Neuronal stem cell (in vitro differentiated cells): ENCODE data around the gene FOXP4.

Experiments
- DNase-seq: peaks from one replicate; pipeline ENCODE4 v3.0.0-alpha.2; 2013; ENCODE audit warnings: low spot score
- H2AFZ ChIP-seq: one replicate; pipeline ENCODE4 v1.6.1; 2013; ENCODE audit warnings: mild to moderate bottlenecking, low read length, inconsistent platforms
- H2AK5ac ChIP-seq: 2 replicates; pipeline ENCODE4 v1.6.1; 2013; ENCODE audit warnings: low read depth, mild to moderate bottlenecking, inconsistent platforms, low read length, moderate library complexity, mixed read lengths
- H2BK120ac ChIP-seq: 2 replicates; pipeline ENCODE4 v1.6.1; 2013; ENCODE audit warnings: low read depth, mild to moderate bottlenecking, inconsistent platforms, low read length, moderate library complexity, mixed read lengths
- H2BK12ac ChIP-seq: one replicate; pipeline ENCODE4 v1.6.1; 2013; ENCODE audit warnings: low read length, inconsistent platforms
- H2BK15ac ChIP-seq: 2 replicates; pipeline ENCODE4 v1.6.1; 2013; ENCODE audit warnings: mild to moderate bottlenecking, low read length, inconsistent platforms, mixed read lengths
- H2BK5ac ChIP-seq: one replicate; pipeline ENCODE4 v1.6.1; 2013; ENCODE audit warnings: inconsistent platforms, mild to moderate bottlenecking, low read length, moderate library complexity
- H3K14ac ChIP-seq: one replicate; pipeline ENCODE4 v1.6.1; 2013; ENCODE audit warnings: low read length, inconsistent platforms
- H3K18ac ChIP-seq: 2 replicates; pipeline ENCODE4 v1.6.1; 2013; ENCODE audit warnings: low read length, inconsistent platforms
- H3K23ac ChIP-seq: 2 replicates; pipeline ENCODE4 v1.6.1; 2013; ENCODE audit warnings: low read depth, mild to moderate bottlenecking, mixed read lengths, low read length, inconsistent platforms; ENCODE audit not compliant: poor library complexity
- H3K27ac ChIP-seq: replicated peaks from 3 replicates; pipeline ENCODE4 v1.5.1; 2013; ENCODE audit warnings: low read length, inconsistent platforms
- H3K27me3 ChIP-seq, 3 experiments: 2 replicates each; pipeline ENCODE4 v1.6.1; 2013; ENCODE audit warnings: low read length in 3 of 3, mild to moderate bottlenecking in 2 of 3, inconsistent platforms in 1 of 3, low read depth in 1 of 3, mixed read lengths in 1 of 3, moderate library complexity in 1 of 3; ENCODE audit not compliant: control insufficient read depth in 3 of 3, insufficient read depth in 3 of 3
- H3K36me3 ChIP-seq, 2 donors: replicated peaks in 1 of 2; 2 replicates each; pipeline ENCODE4 v1.6.1; 2013; ENCODE audit warnings: low read length in 2 of 2; ENCODE audit not compliant: control insufficient read depth in 2 of 2, insufficient read depth in 2 of 2
- H3K4ac ChIP-seq: 2 replicates; pipeline ENCODE4 v1.6.1; 2013; ENCODE audit warnings: inconsistent platforms, mild to moderate bottlenecking, low read length, moderate library complexity
- H3K4me1 ChIP-seq, 2 donors: 1 replicate in 1 of 2; 2 replicates in 1 of 2; pipeline ENCODE4 v1.6.1; 2013; ENCODE audit warnings: low read length in 2 of 2, low read depth in 1 of 2; ENCODE audit not compliant: control insufficient read depth in 2 of 2, insufficient read depth in 1 of 2
- H3K4me2 ChIP-seq: one replicate; pipeline ENCODE4 v1.6.1; 2013; ENCODE audit warnings: mild to moderate bottlenecking, low read length, inconsistent platforms; ENCODE audit not compliant: insufficient read depth, poor library complexity, severe bottlenecking
- H3K4me3 ChIP-seq, 2 donors: 2 replicates each; pipeline ENCODE4 v1.5.1; 2013; ENCODE audit warnings: low read length in 2 of 2, mild to moderate bottlenecking in 2 of 2, inconsistent platforms in 1 of 2, moderate library complexity in 1 of 2
- H3K79me1 ChIP-seq: one replicate; pipeline ENCODE4 v1.6.1; 2013; ENCODE audit warnings: low read depth, mild to moderate bottlenecking, inconsistent platforms, low read length, moderate library complexity
- H3K9ac ChIP-seq: one replicate; pipeline ENCODE4 v1.6.1; 2013; ENCODE audit warnings: mild to moderate bottlenecking, low read depth, low read length, inconsistent platforms; ENCODE audit not compliant: poor library complexity
- H3K9me3 ChIP-seq, 2 donors: replicated peaks in 1 of 2; 2 replicates each; pipeline versions ENCODE3 to v1.6.1; 2013; ENCODE audit warnings: low read length in 2 of 2, mild to moderate bottlenecking in 2 of 2, inconsistent platforms in 1 of 2, low read depth in 1 of 2, mixed read lengths in 1 of 2, moderate library complexity in 1 of 2; ENCODE audit not compliant: control insufficient read depth in 2 of 2, insufficient read depth in 1 of 2
- H4K8ac ChIP-seq: one replicate; pipeline ENCODE4 v1.6.1; 2013; ENCODE audit warnings: low read depth, mild to moderate bottlenecking, inconsistent platforms, low read length, moderate library complexity
- H4K91ac ChIP-seq: one replicate; pipeline ENCODE4 v1.6.1; 2013; ENCODE audit warnings: low read length, low read depth, mild to moderate bottlenecking, inconsistent platforms; ENCODE audit not compliant: poor library complexity
- WGBS, 2 donors: extraction: QIAGEN DNeasy Blood & Tissue Kit; methylation state at CpG; one replicate each; pipeline ENCODE4 v1.1.7; 2013; ENCODE audit warnings: missing lambda C conversion rate in 2 of 2, mixed read lengths in 1 of 2; ENCODE audit not compliant: insufficient read length in 2 of 2, insufficient replicate concordance in 1 of 2; ENCODE audit errors: extremely low coverage in 2 of 2; 5-methylcytosine and 5-hydroxymethylcytosine counted together

The FOXP4 gene

GRCh38 chr6:41551086-41551700, 5.0 kb downstream of the FOXP4 start:
- Histone ChIP-seq H2BK15ac (no peak overlapping the region), H3K4me2 (no peak overlapping the region), H3K18ac (peak overlapping the region; percentile 33), H3K79me1 (peaks cover 16% of the 10 kb centered on the region), H3K9me3 (peaks cover 0 to 2% of the 10 kb centered on the region in 2 donors), H2AFZ (no peak overlapping the region), H2BK12ac (no peak overlapping the region), H4K8ac (no peak overlapping the region), H3K4me1 (peaks cover 23 to 45% of the 10 kb centered on the region in 2 donors), H3K4me3 (no peak overlapping the region), H3K14ac (no peak overlapping the region), H2BK120ac (no peak overlapping the region), H3K27ac (no peak overlapping the region), H2AK5ac (peak overlapping the region; percentile 44), H3K36me3 (peaks cover 14 to 80% of the 10 kb centered on the region in 2 donors), H2BK5ac (no peak overlapping the region), H3K4ac (no peak overlapping the region), H3K23ac (peak overlapping the region; percentile 37), H3K27me3 (peaks cover 0 to 17% (median 0%) of the 10 kb centered on the region in 3 experiments), H4K91ac (no peak overlapping the region), H3K9ac (peak overlapping the region; percentile 38)
- no CpG with 5 or more reads among the region's 12 CpGs for WGBS, 2 donors
- DNase-seq = no peak

GRCh38 chr6:41551857-41552256, 5.7 kb downstream of the FOXP4 start:
- Histone ChIP-seq H2BK120ac (no peak overlapping the region), H3K36me3 (peaks cover 14 to 85% of the 10 kb centered on the region in 2 donors), H3K4me2 (no peak overlapping the region), H3K27me3 (peaks cover 0 to 17% (median 0%) of the 10 kb centered on the region in 3 experiments), H3K27ac (no peak overlapping the region), H2AFZ (no peak overlapping the region), H3K4me1 (peaks cover 23 to 45% of the 10 kb centered on the region in 2 donors), H2BK5ac (no peak overlapping the region), H3K23ac (no peak overlapping the region), H3K9me3 (peaks cover 0 to 2% of the 10 kb centered on the region in 2 donors), H2AK5ac (no peak overlapping the region), H3K4me3 (no peak overlapping the region), H2BK15ac (no peak overlapping the region), H3K14ac (no peak overlapping the region), H3K4ac (no peak overlapping the region), H3K79me1 (peaks cover 16% of the 10 kb centered on the region), H4K8ac (no peak overlapping the region), H3K9ac (peak overlapping the region; percentile 53), H4K91ac (no peak overlapping the region), H3K18ac (peak overlapping the region; percentile 63), H2BK12ac (no peak overlapping the region)
- no CpG with 5 or more reads among the region's 9 CpGs for WGBS, 2 donors
- DNase-seq = no peak

GRCh38 chr6:41552723-41553122, 6.5 kb downstream of the FOXP4 start:
- Histone ChIP-seq H2BK12ac (no peak overlapping the region), H3K36me3 (peaks cover 14 to 94% of the 10 kb centered on the region in 2 donors), H3K9ac (no peak overlapping the region), H2AFZ (no peak overlapping the region), H3K4me3 (no peak overlapping the region), H3K4me2 (no peak overlapping the region), H2BK15ac (no peak overlapping the region), H3K27me3 (peaks cover 0 to 14% (median 0%) of the 10 kb centered on the region in 3 experiments), H3K4ac (no peak overlapping the region), H3K79me1 (peaks cover 16% of the 10 kb centered on the region), H2AK5ac (peak overlapping the region; percentile 38), H2BK120ac (no peak overlapping the region), H3K18ac (no peak overlapping the region), H2BK5ac (no peak overlapping the region), H4K8ac (no peak overlapping the region), H4K91ac (no peak overlapping the region), H3K9me3 (peaks cover 0 to 2% of the 10 kb centered on the region in 2 donors), H3K23ac (no peak overlapping the region), H3K14ac (no peak overlapping the region), H3K4me1 (peaks cover 23 to 45% of the 10 kb centered on the region in 2 donors), H3K27ac (no peak overlapping the region)
- no CpG with 5 or more reads among the region's 10 CpGs for WGBS, 2 donors
- no peak for DNase-seq

DNA sequence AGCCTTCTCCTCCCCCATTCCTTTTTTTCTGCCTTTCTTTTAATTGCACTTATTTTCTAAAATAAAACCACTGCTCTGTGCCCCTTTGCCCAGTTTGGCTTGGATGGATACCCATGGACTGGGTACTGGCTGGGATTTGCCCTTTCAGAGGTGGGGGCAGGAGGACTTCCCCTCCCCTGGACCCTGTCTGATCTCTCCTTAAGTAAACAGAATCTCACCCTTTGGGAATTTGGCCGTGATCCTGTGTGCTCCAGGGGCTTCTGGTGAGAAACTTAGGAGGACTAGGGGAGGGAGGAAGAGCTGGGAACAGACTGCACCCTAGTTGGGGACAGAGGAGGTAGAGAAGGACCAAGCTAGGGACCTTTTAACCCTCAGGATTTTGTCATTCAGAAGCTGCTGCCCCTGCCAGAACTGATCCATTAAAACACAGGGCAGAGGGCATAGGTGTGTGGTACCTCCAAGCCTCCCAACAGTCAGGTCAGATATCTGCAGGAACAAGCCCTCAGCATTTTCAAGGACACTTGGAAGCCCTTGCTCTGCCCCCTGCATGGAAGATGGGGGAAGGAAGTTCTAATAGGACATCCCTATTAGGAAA, 7.3 kb downstream of the FOXP4 start:
- no peak overlapping the region for H3K4me2 ChIP-seq
- peaks cover 13% of the 10 kb centered on the region for H3K79me1 ChIP-seq
- no peak overlapping the region for H4K8ac ChIP-seq
- H3K9ac ChIP-seq = no peak overlapping the region
- no peak overlapping the region for H3K23ac ChIP-seq
- H2AFZ ChIP-seq = no peak overlapping the region
- no peak overlapping the region for H2BK120ac ChIP-seq
- H3K4me3 ChIP-seq = no peak overlapping the region
- H2AK5ac ChIP-seq = no peak overlapping the region
- no peak overlapping the region for H3K14ac ChIP-seq
- peaks cover 20 to 45% of the 10 kb centered on the region in 2 donors for H3K4me1 ChIP-seq
- no peak overlapping the region for H3K18ac ChIP-seq
- H3K27ac ChIP-seq = no peak overlapping the region
- DNase-seq = no peak
- H2BK5ac ChIP-seq = no peak overlapping the region
- H4K91ac ChIP-seq = no peak overlapping the region
- H3K36me3 ChIP-seq = peaks cover 15 to 97% of the 10 kb centered on the region in 2 donors
- H3K9me3 ChIP-seq = peaks cover 0 to 2% of the 10 kb centered on the region in 2 donors
- no peak overlapping the region for H3K4ac ChIP-seq
- no CpG with 5 or more reads among the region's 1 CpG for WGBS, 2 donors
- H2BK15ac ChIP-seq = no peak overlapping the region
- no peak overlapping the region for H2BK12ac ChIP-seq
- H3K27me3 ChIP-seq = peaks cover 0 to 7% (median 0%) of the 10 kb centered on the region in 3 experiments
